Left colon (tissue), 2 donors: ENCODE data around the gene ADAMTS19. TPM values are rescaled to one million over a fixed set of nuclear protein-coding genes. Genes with fewer than 3 reads are reported as not detected.

Experiments
- ATAC-seq: fragments of 200-7000 bp; cut with Tn5 transposase; one replicate; pipeline ENCODE4 v1.9.1; 2020; ENCODE audit warnings: mild to moderate bottlenecking, moderate library complexity
- DNase-seq, 2 donors: peaks; one replicate each; pipeline ENCODE4 v3.0.0-alpha.2; 2020
- intact Hi-C, 2 donors: fragments of 100-400 bp; cut with DNase I in 1 of 2; cut with micrococcal nuclease in 1 of 2; formaldehyde crosslinking; loops; one replicate each; pipeline versions ENCODE4 v1.11.2 to v1.14.0; 2022; cut with DNase I, micrococcal nuclease
- total RNA-seq, 2 donors: library from RNA; stranded (reverse); fragmentation: NEBNext Ultra II Directional; extraction: Animal tissue kit (Norgen Biotek cat#: 25700); gene quantifications; one replicate each; pipeline ENCODE4 v1.2.1, GENCODE V29; 2021
- donor health status: DM: no; HTN: no; CAD: no.
- donor health status: DM: yes; HTN: yes; CAD: no.

ADAMTS19 gene
- total RNA-seq, 2 donors from 2014 or later, result 0.49 to 0.67 TPM

- peak; percentile 83 for ATAC-seq
- intact Hi-C loops, result no loop called here
- DNase-seq, result peak in 1 of 2 donors; percentile 66
These were observed 1.0 kb downstream of the ADAMTS19 start for GRCh38 chr5:129460936-129461710.

- no peak for ATAC-seq
- no peak for DNase-seq
- intact Hi-C loops, result no loop called here
These were observed 1.7 kb downstream of the ADAMTS19 start for GRCh38 chr5:129461711-129462332.

GRCh38 chr5:129465776-129466344, 5.8 kb downstream of the ADAMTS19 start:
- no peak for ATAC-seq
- no peak for DNase-seq
- intact Hi-C loops, result no loop called here

GRCh38 chr5:129474544-129474943, 14.4 kb downstream of the ADAMTS19 start:
- no peak for ATAC-seq
- intact Hi-C loops, result no loop called here
- no peak for DNase-seq

- intact Hi-C loops, result no loop called here
- DNase-seq, result no peak
- no peak for ATAC-seq
These were observed 16.7 kb downstream of the ADAMTS19 start for GRCh38 chr5:129476751-129477150.

- DNase-seq (no peak), ATAC-seq (no peak)
- intact Hi-C loops, result no loop called here
These were observed 17.4 kb downstream of the ADAMTS19 start for GRCh38 chr5:129477532-129477931.

- DNase-seq, result no peak
- no peak for ATAC-seq
- intact Hi-C loops, result no loop called here
These were observed 21.1 kb downstream of the ADAMTS19 start for GRCh38 chr5:129481161-129481560.

GRCh38 chr5:129496421-129496820, 36.3 kb downstream of the ADAMTS19 start:
- ATAC-seq, result no peak
- no peak for DNase-seq
- intact Hi-C loops, result no loop called here

GRCh38 chr5:129496864-129497595, 36.9 kb downstream of the ADAMTS19 start:
- no peak for DNase-seq
- intact Hi-C loops, result no loop called here
- ATAC-seq, result no peak

GRCh38 chr5:129499208-129499852, 39.2 kb downstream of the ADAMTS19 start:
- intact Hi-C loops, result no loop called here
- DNase-seq, result no peak
- ATAC-seq, result no peak

- ATAC-seq (no peak), DNase-seq (no peak)
- intact Hi-C loops, result no loop called here
These were observed 40.0 kb downstream of the ADAMTS19 start for GRCh38 chr5:129500101-129500500.

GRCh38 chr5:129506086-129506485, 46.0 kb downstream of the ADAMTS19 start:
- no peak for DNase-seq
- peak; percentile 48 for ATAC-seq
- intact Hi-C loops, result no loop called here

- intact Hi-C loops, result no loop called here
- peak; percentile 86 for ATAC-seq
- DNase-seq, result no peak
These were observed 46.9 kb downstream of the ADAMTS19 start for GRCh38 chr5:129506950-129507349.

GRCh38 chr5:129507527-129507926, 47.4 kb downstream of the ADAMTS19 start:
- intact Hi-C loops, result no loop called here
- ATAC-seq (no peak), DNase-seq (no peak)

GRCh38 chr5:129508606-129509005, 48.5 kb downstream of the ADAMTS19 start:
- ATAC-seq (no peak), DNase-seq (no peak)
- intact Hi-C loops, result no loop called here

- DNase-seq (no peak), ATAC-seq (no peak)
- intact Hi-C loops, result no loop called here
These were observed 49.4 kb downstream of the ADAMTS19 start for GRCh38 chr5:129509363-129509975.

- intact Hi-C loops, result no loop called here
- ATAC-seq, result no peak
These were observed 51.2 kb downstream of the ADAMTS19 start for GRCh38 chr5:129511291-129511690.

GRCh38 chr5:129541051-129541450, 81.0 kb downstream of the ADAMTS19 start:
- DNase-seq (no peak), ATAC-seq (no peak)
- intact Hi-C loops, result no loop called here

More at GRCh38 chr5:129511291-129511690, 51.2 kb downstream of the ADAMTS19 start:
- no peak for DNase-seq
